HEK293 (cell line): Measurements from ENCODE around the gene ATP5F1D.

Source experiments
- CTCF ChIA-PET: fragments of 350-600 bp; formaldehyde crosslinking; extraction: SDS; loops from one replicate; lab custom pipeline; 2021; ENCODE audit warnings: antibody characterized with exemption; lab: Yijun Ruan, JAX
- POLR2A ChIA-PET: fragments of 300-600 bp; formaldehyde crosslinking; extraction: SDS; loops from one replicate; lab custom pipeline; 2020; ENCODE audit warnings: antibody characterized with exemption, inconsistent platforms; lab: Yijun Ruan, JAX
- H3K27ac ChIP-seq: fragments of 200-500 bp; sonication (Bioruptor generic); 2 replicates; pipeline ENCODE4 v1.5.1; 2014; ENCODE audit warnings: low read depth, low read length, control low read depth, inconsistent platforms; ENCODE audit errors: extremely low read depth
- H3K36me3 ChIP-seq, 2 experiments: fragments of 200-500 bp in 1 of 2; sonication (Bioruptor generic) in 1 of 2; 1 replicate in 1 of 2; 2 replicates in 1 of 2; pipeline ENCODE4 v1.5.1; 2014 to 2017; ENCODE audit warnings: inconsistent platforms in 2 of 2, low read length in 2 of 2; ENCODE audit not compliant: control insufficient read depth in 2 of 2, insufficient read depth in 1 of 2
- H3K4me1 ChIP-seq: fragments of 200-500 bp; sonication (Bioruptor generic); 2 replicates; pipeline ENCODE4 v1.5.1; 2014; ENCODE audit warnings: mild to moderate bottlenecking, low read length, inconsistent platforms; ENCODE audit not compliant: control insufficient read depth, insufficient read depth
- H3K4me3 ChIP-seq: 2 replicates; pipeline ENCODE4 v1.5.1; 2011; ENCODE audit warnings: low read depth, mild to moderate bottlenecking, control low read depth, low read length, moderate library complexity
- H3K9me3 ChIP-seq: fragments of 200-500 bp; sonication (Bioruptor generic); 2 replicates; pipeline ENCODE4 v1.5.1; 2014; ENCODE audit warnings: low read depth, low read length, inconsistent platforms; ENCODE audit not compliant: control insufficient read depth, insufficient read depth
- BCL11B ChIP-seq: fragments of 450-650 bp; formaldehyde crosslinking; IDR thresholded peaks from 2 replicates; pipeline ENCODE4 v1.5.1; 2016; ENCODE audit warnings: low read depth, missing biosample characterization, missing genetic modification characterization
- GFI1B ChIP-seq: fragments of 450-650 bp; formaldehyde crosslinking; IDR thresholded peaks from 2 replicates; pipeline ENCODE4 v1.5.1; 2016; ENCODE audit warnings: missing biosample characterization, missing genetic modification characterization
- GLI4 ChIP-seq: fragments of 450-650 bp; formaldehyde crosslinking; IDR thresholded peaks from 2 replicates; pipeline ENCODE4 v1.5.1; 2016; ENCODE audit warnings: missing biosample characterization, missing genetic modification characterization
- HOXA7 ChIP-seq: sonication (generic); formaldehyde crosslinking; IDR thresholded peaks from 2 replicates; pipeline ENCODE4 v1.8.1; 2022; ENCODE audit warnings: missing genetic modification reagents, borderline replicate concordance
- IKZF3 ChIP-seq: fragments of 450-650 bp; IDR thresholded peaks from 2 replicates; pipeline ENCODE4 v1.5.0; 2018; ENCODE audit warnings: missing biosample characterization, mild to moderate bottlenecking, missing genetic modification characterization, moderate library complexity
- KLF7 ChIP-seq: fragments of 450-650 bp; formaldehyde crosslinking; IDR thresholded peaks from 2 replicates; pipeline ENCODE4 v1.5.1; 2016; ENCODE audit warnings: missing biosample characterization, missing genetic modification characterization, borderline replicate concordance
- REPIN1 ChIP-seq: fragments of 450-650 bp; formaldehyde crosslinking; IDR thresholded peaks from 2 replicates; pipeline ENCODE4 v1.5.1; 2017; ENCODE audit warnings: missing biosample characterization, missing genetic modification characterization, low read depth
- SALL2 ChIP-seq: fragments of 450-650 bp; formaldehyde crosslinking; IDR thresholded peaks from 2 replicates; pipeline ENCODE4 v1.5.0; 2017; ENCODE audit warnings: missing biosample characterization, mild to moderate bottlenecking, missing genetic modification characterization, borderline replicate concordance
- TCF7L2 ChIP-seq: IDR thresholded peaks from 2 replicates; pipeline ENCODE4 v1.6.1; 2011; ENCODE audit warnings: low read depth, mild to moderate bottlenecking, inconsistent platforms, low read length, moderate library complexity, borderline replicate concordance
- ZBTB17 ChIP-seq: fragments of 450-650 bp; formaldehyde crosslinking; IDR thresholded peaks from 2 replicates; pipeline ENCODE4 v1.5.1; 2016; ENCODE audit warnings: missing biosample characterization, missing genetic modification characterization
- ZBTB21 ChIP-seq: fragments of 450-650 bp; formaldehyde crosslinking; IDR thresholded peaks from 2 replicates; pipeline ENCODE4 v1.5.1; 2017; ENCODE audit warnings: missing biosample characterization, missing genetic modification characterization
- ZFHX2 ChIP-seq: fragments of 450-650 bp; formaldehyde crosslinking; conservative IDR thresholded peaks from 2 replicates; pipeline ENCODE4 v1.5.1; 2016; ENCODE audit warnings: missing biosample characterization, missing genetic modification characterization
- ZNF16 ChIP-seq: fragments of 450-650 bp; formaldehyde crosslinking; IDR thresholded peaks from 2 replicates; pipeline ENCODE4 v1.5.1; 2016; ENCODE audit warnings: low read depth, missing biosample characterization, missing genetic modification characterization
- ZNF248 ChIP-seq: fragments of 450-650 bp; formaldehyde crosslinking; IDR thresholded peaks from 2 replicates; pipeline ENCODE4 v1.5.1; 2017; ENCODE audit warnings: missing biosample characterization, missing genetic modification characterization
- ZNF292 ChIP-seq: fragments of 450-650 bp; formaldehyde crosslinking; IDR thresholded peaks from 2 replicates; pipeline ENCODE4 v1.5.1; 2016; ENCODE audit warnings: low read depth, missing biosample characterization, missing genetic modification characterization, borderline replicate concordance
- ZNF423 ChIP-seq: fragments of 450-650 bp; formaldehyde crosslinking; IDR thresholded peaks from 2 replicates; pipeline ENCODE4 v1.5.1; 2016; ENCODE audit warnings: missing biosample characterization, missing genetic modification characterization
- ZNF596 ChIP-seq: fragments of 450-650 bp; IDR thresholded peaks from 2 replicates; pipeline ENCODE4 v1.5.0; 2018; ENCODE audit warnings: missing biosample characterization, mild to moderate bottlenecking, missing genetic modification characterization, moderate library complexity
- ZNF843 ChIP-seq: fragments of 450-650 bp; formaldehyde crosslinking; IDR thresholded peaks from 2 replicates; pipeline ENCODE4 v1.5.1; 2016; ENCODE audit warnings: missing biosample characterization, missing genetic modification characterization
- TF ChIP-seq, protein P1 (sequence below): fragments of 450-650 bp; formaldehyde crosslinking; IDR thresholded peaks from 2 replicates; pipeline ENCODE4 v1.5.1; 2016; ENCODE audit warnings: missing biosample characterization, missing genetic modification characterization
- TF ChIP-seq, protein P2 (sequence below): fragments of 450-650 bp; formaldehyde crosslinking; IDR thresholded peaks from 2 replicates; pipeline ENCODE4 v1.5.1; 2016; ENCODE audit warnings: missing biosample characterization, missing genetic modification characterization, low read depth
- TF ChIP-seq, protein P3 (sequence below): fragments of 450-650 bp; formaldehyde crosslinking; IDR thresholded peaks from 2 replicates; pipeline ENCODE4 v1.5.1; 2016; ENCODE audit warnings: missing biosample characterization, missing genetic modification characterization
- TF ChIP-seq, protein P4 (sequence below): fragments of 450-650 bp; formaldehyde crosslinking; IDR thresholded peaks from 2 replicates; pipeline ENCODE4 v1.5.1; 2016; ENCODE audit warnings: missing biosample characterization, missing genetic modification characterization
- TF ChIP-seq, protein P5 (sequence below): fragments of 450-650 bp; formaldehyde crosslinking; IDR thresholded peaks from 2 replicates; pipeline ENCODE4 v1.5.1; 2016; ENCODE audit warnings: missing biosample characterization, missing genetic modification characterization
- TF ChIP-seq, protein P6 (sequence below): fragments of 450-650 bp; formaldehyde crosslinking; IDR thresholded peaks from 2 replicates; pipeline ENCODE4 v1.5.1; 2016; ENCODE audit warnings: missing biosample characterization, missing genetic modification characterization
- TF ChIP-seq, protein P7 (sequence below): fragments of 450-650 bp; formaldehyde crosslinking; IDR thresholded peaks from 2 replicates; pipeline ENCODE4 v1.5.1; 2016; ENCODE audit warnings: missing biosample characterization, missing genetic modification characterization

The ATP5F1D gene

DNA sequence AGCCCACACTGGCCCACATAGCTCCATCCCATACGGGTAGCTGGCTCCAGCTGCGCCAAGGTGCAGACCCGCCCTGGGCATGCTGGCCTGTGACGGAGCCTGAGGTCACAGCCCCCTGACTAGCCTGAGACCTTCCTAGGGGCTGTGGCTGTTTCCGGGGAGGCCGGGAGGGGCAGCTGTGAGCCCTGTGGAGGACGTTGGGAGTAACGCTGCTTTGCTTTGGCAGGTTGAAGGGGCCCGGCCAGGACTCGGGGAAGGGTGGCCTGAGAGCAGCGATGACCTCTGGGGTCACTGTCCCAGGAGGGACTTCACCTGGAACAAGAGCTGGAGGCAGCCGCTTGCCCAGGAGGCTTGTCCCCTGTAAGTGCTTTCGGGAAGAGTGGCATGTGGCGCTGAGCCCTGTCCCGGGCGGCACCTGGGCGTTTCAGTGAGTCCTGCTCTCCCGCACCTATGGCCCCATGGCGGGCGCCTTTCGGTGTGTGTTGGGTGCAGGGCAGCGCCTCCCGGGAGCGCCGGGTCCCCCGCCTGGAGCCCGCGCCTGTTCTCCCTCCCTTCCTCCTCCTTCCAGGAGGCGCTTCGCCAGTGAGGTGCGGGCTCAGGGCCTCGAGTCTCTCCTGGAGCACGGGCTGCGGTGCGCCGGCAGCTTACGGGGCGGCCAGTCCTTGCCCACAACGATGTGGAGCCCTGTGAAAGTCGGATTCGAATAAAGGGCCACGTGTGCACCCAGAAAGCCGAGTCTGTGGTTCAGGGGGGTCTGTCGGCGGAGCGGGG, 32.7 kb downstream of the ATP5F1D start (continued):
- TF ChIP-seq ZNF292 (no peak), ZBTB17 (tag by site-specific recombination) (no peak), ZBTB21 (no peak), REPIN1 (tag by site-specific recombination) (no peak), GLI4 (tag by site-specific recombination) (no peak), SALL2 (tag by site-specific recombination) (no peak), TCF7L2 (no peak), ZNF423 (tag by site-specific recombination) (no peak), HOXA7 (CRISPR knock-in tag) (no peak)
- TF ChIP-seq, protein P1, sequence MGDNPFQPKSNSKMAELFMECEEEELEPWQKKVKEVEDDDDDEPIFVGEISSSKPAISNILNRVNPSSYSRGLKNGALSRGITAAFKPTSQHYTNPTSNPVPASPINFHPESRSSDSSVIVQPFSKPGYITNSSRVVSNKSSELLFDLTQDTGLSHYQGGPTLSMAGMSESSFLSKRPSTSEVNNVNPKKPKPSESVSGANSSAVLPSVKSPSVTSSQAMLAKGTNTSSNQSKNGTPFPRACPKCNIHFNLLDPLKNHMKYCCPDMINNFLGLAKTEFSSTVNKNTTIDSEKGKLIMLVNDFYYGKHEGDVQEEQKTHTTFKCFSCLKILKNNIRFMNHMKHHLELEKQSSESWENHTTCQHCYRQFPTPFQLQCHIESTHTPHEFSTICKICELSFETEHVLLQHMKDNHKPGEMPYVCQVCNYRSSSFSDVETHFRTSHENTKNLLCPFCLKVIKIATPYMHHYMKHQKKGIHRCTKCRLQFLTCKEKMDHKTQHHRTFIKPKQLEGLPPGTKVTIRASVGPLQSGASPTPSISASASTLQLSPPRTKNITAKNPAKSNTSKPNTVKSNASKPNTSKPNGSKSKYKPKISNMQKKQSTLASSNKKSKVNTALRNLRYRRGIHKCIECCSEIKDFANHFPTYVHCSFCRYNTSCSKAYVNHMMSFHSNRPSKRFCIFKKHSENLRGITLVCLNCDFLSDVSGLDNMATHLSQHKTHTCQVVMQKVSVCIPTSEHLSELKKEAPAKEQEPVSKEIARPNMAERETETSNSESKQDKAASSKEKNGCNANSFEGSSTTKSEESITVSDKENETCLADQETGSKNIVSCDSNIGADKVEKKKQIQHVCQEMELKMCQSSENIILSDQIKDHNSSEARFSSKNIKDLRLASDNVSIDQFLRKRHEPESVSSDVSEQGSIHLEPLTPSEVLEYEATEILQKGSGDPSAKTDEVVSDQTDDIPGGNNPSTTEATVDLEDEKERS: no peak
- TF ChIP-seq, protein P2, sequence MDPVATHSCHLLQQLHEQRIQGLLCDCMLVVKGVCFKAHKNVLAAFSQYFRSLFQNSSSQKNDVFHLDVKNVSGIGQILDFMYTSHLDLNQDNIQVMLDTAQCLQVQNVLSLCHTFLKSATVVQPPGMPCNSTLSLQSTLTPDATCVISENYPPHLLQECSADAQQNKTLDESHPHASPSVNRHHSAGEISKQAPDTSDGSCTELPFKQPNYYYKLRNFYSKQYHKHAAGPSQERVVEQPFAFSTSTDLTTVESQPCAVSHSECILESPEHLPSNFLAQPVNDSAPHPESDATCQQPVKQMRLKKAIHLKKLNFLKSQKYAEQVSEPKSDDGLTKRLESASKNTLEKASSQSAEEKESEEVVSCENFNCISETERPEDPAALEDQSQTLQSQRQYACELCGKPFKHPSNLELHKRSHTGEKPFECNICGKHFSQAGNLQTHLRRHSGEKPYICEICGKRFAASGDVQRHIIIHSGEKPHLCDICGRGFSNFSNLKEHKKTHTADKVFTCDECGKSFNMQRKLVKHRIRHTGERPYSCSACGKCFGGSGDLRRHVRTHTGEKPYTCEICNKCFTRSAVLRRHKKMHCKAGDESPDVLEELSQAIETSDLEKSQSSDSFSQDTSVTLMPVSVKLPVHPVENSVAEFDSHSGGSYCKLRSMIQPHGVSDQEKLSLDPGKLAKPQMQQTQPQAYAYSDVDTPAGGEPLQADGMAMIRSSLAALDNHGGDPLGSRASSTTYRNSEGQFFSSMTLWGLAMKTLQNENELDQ (tag by site-specific recombination): no peak
- TF ChIP-seq, protein P3, sequence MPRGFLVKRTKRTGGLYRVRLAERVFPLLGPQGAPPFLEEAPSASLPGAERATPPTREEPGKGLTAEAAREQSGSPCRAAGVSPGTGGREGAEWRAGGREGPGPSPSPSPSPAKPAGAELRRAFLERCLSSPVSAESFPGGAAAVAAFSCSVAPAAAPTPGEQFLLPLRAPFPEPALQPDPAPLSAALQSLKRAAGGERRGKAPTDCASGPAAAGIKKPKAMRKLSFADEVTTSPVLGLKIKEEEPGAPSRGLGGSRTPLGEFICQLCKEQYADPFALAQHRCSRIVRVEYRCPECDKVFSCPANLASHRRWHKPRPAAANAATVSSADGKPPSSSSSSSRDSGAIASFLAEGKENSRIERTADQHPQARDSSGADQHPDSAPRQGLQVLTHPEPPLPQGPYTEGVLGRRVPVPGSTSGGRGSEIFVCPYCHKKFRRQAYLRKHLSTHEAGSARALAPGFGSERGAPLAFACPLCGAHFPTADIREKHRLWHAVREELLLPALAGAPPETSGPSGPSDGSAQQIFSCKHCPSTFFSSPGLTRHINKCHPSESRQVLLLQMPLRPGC (tag by site-specific recombination): no peak
- TF ChIP-seq, protein P4, sequence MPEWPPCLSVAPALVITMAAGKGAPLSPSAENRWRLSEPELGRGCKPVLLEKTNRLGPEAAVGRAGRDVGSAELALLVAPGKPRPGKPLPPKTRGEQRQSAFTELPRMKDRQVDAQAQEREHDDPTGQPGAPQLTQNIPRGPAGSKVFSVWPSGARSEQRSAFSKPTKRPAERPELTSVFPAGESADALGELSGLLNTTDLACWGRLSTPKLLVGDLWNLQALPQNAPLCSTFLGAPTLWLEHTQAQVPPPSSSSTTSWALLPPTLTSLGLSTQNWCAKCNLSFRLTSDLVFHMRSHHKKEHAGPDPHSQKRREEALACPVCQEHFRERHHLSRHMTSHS (tag by site-specific recombination): no peak
- TF ChIP-seq, all 188 proteins: peak for 6

DNA sequence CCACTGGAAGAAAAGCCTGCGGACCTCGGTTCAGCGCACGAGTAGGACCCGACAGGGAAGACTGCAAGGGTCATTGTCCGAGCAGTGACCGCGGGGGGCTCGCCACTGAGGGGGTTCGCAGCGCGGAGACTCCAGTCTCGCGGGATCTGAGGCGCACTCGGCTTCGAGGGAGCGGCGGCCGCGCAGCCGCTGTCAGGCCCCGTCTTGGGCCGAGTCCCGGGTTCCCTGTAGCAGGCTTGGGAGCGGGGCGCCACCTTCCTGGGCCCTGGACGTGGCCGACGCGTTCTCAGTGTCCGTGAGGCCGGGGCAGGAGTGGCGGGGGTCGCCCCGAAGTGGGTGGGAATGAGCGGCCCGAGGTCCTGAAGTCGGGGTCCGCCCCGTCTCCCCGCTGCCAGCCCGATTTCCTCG, 33.3 kb downstream of the ATP5F1D start:
- POLR2A ChIA-PET: interaction anchor here (0.6 to 3.4 kb wide), 15 partner anchors 9 to 123 kb away, joined by 3 to 28 read pairs (median 4); partner anchors contain the start of genes ATP5F1D and NDUFS7
- Histone ChIP-seq H3K36me3 (peaks cover 4 to 83% of the 10 kb centered on the region in 2 experiments; a peak in 2 of 3 replicates), H3K9me3 (no peaks in the 10 kb centered on the region), H3K4me1 (peaks cover 16% of the 10 kb centered on the region), H3K4me3 (peak overlapping the region; percentile 44), H3K27ac (peak overlapping the region; percentile 98)
- CTCF ChIA-PET: interaction anchor here (0.8 to 1.0 kb wide), 2 partner anchors 8 to 31 kb away, joined by 4 to 5 read pairs; no protein-coding TSS in a partner anchor
- TF ChIP-seq BCL11B (tag by site-specific recombination) (peak; percentile 64; the same call in 1 of the 2 replicates), ZNF843 (tag by site-specific recombination) (peak; percentile 63; the same call in 1 of the 2 replicates), KLF7 (tag by site-specific recombination) (0 out of 2 replicates have a peak, but pooled peaks have one; percentile 75), GFI1B (tag by site-specific recombination) (no peak), SALL2 (tag by site-specific recombination) (no peak), IKZF3 (no peak), ZFHX2 (tag by site-specific recombination) (peak; percentile 35), ZNF596 (tag by site-specific recombination) (0 out of 2 replicates have a peak, but pooled peaks have one; percentile 3), ZNF16 (tag by site-specific recombination) (no peak), ZNF248 (no peak)
- TF ChIP-seq, protein P5, sequence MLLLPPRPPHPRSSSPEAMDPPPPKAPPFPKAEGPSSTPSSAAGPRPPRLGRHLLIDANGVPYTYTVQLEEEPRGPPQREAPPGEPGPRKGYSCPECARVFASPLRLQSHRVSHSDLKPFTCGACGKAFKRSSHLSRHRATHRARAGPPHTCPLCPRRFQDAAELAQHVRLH (tag by site-specific recombination): 0 out of 2 replicates have a peak, but pooled peaks have one; percentile 20
- TF ChIP-seq, protein P6, sequence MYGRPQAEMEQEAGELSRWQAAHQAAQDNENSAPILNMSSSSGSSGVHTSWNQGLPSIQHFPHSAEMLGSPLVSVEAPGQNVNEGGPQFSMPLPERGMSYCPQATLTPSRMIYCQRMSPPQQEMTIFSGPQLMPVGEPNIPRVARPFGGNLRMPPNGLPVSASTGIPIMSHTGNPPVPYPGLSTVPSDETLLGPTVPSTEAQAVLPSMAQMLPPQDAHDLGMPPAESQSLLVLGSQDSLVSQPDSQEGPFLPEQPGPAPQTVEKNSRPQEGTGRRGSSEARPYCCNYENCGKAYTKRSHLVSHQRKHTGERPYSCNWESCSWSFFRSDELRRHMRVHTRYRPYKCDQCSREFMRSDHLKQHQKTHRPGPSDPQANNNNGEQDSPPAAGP (tag by site-specific recombination): peak; percentile 69; the same call in 1 of the 2 replicates
- TF ChIP-seq, protein P7, sequence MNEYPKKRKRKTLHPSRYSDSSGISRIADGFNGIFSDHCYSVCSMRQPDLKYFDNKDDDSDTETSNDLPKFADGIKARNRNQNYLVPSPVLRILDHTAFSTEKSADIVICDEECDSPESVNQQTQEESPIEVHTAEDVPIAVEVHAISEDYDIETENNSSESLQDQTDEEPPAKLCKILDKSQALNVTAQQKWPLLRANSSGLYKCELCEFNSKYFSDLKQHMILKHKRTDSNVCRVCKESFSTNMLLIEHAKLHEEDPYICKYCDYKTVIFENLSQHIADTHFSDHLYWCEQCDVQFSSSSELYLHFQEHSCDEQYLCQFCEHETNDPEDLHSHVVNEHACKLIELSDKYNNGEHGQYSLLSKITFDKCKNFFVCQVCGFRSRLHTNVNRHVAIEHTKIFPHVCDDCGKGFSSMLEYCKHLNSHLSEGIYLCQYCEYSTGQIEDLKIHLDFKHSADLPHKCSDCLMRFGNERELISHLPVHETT: peak; percentile 61; the same call in 1 of the 2 replicates
